H1 (cell line): ENCODE measurements around the gene ITPR1. TPM values are rescaled to one million over a fixed set of nuclear protein-coding genes. Genes with fewer than 3 reads are reported as not detected.

Experiments
- ATF2 ChIP-seq: IDR thresholded peaks from 2 replicates; pipeline ENCODE4 v1.6.1; 2012; ENCODE audit warnings: low read length, inconsistent platforms
- BRCA1 ChIP-seq: IDR thresholded peaks from 2 replicates; pipeline ENCODE4 v1.6.1; 2012; ENCODE audit warnings: low read depth, low read length, improper control_type of control experiment
- polyA plus RNA-seq, 7 experiments: library from polyadenylated mRNA; depleted of rRNA in 3 of 7; stranded (reverse) in 5 of 7; unstranded in 2 of 7; fragments of >200 nt in 5 of 7; fragments of 200-250 nt in 2 of 7; gene quantifications; 1 replicate in 5 of 7; 2 replicates in 1 of 7; 4 replicates in 1 of 7; pipeline versions ENCODE4 v1.2.1 to v1.2.3, GENCODE V29; 2011 to 2013; ENCODE audit warnings: missing spikeins in 2 of 7, mixed read lengths in 2 of 7
- total RNA-seq: library from RNA; stranded (reverse); fragmentation: NEBNext Ultra II Directional; extraction: Animal tissue kit (Norgen Biotek cat#: 25700); gene quantifications from 2 replicates; pipeline ENCODE4 v1.2.1, GENCODE V29; 2021

Gene ITPR1
- total and polyA plus RNA-seq, 2 of the 8 experiments (the other 6 are each of a cell fraction or from before 2014, with no cell fraction given), result 2.5 to 16.3 TPM

GRCh38 chr3:4742359-4742758, 249.2 kb downstream of the ITPR1 start (continued):
- TF ChIP-seq BRCA1 (no peak), ATF2 (no peak)
